Adrenal gland (tissue), 12 donors: ENCODE results near the gene SEMA5A. TPM values are rescaled to one million over a fixed set of nuclear protein-coding genes. Genes with fewer than 3 reads are reported as not detected.

Experiments used
- DNase-seq, 7 donors: peaks; one replicate each; pipeline ENCODE4 v3.0.0-alpha.2; 2019 to 2020
- H3K27ac ChIP-seq, 5 donors: fragments of 200-600 bp; sonication (generic) in 4 of 5; 1 replicate in 3 of 5; 2 replicates in 2 of 5; pipeline versions ENCODE4 v1.5.1 to v1.8.0; 2016 to 2020; ENCODE audit warnings: mild to moderate bottlenecking in 1 of 5
- H3K27me3 ChIP-seq: fragments of 200-600 bp; 2 replicates; pipeline ENCODE4 v1.8.0; 2021
- H3K36me3 ChIP-seq, 2 donors: fragments of 200-600 bp; replicated peaks in 1 of 2; 1 replicate in 1 of 2; 2 replicates in 1 of 2; pipeline versions ENCODE4 v1.5.1 to v1.8.0; 2018 to 2022
- H3K4me1 ChIP-seq, 2 donors: fragments of 200-600 bp; replicated peaks in 1 of 2; 1 replicate in 1 of 2; 2 replicates in 1 of 2; pipeline versions ENCODE4 v1.5.1 to v1.8.0; 2018 to 2021
- H3K4me3 ChIP-seq, 4 donors: fragments of 200-600 bp; sonication (generic) in 3 of 4; one replicate each; pipeline ENCODE4 v1.5.1; 2016 to 2018
- H3K9me3 ChIP-seq, 3 donors: fragments of 200-600 bp; sonication (generic) in 1 of 3; replicated peaks in 1 of 3; 1 replicate in 2 of 3; 2 replicates in 1 of 3; pipeline versions ENCODE4 v1.5.1 to v1.8.0; 2016 to 2021
- CTCF ChIP-seq, 6 experiments: fragments of 450-650 bp in 4 of 6; fragments of 200-600 bp in 2 of 6; sonication (generic) in 1 of 6; IDR thresholded peaks; 1 replicate in 5 of 6; 2 replicates in 1 of 6; pipeline versions ENCODE4 v1.5.1 to v1.8.0; 2016 to 2021; ENCODE audit warnings: antibody characterized with exemption in 6 of 6, mild to moderate bottlenecking in 2 of 6, moderate library complexity in 1 of 6
- POLR2A ChIP-seq, 2 donors: fragments of 450-650 bp; IDR thresholded peaks; one replicate each; pipeline ENCODE4 v1.6.1; 2017; ENCODE audit warnings: antibody characterized with exemption in 2 of 2, mild to moderate bottlenecking in 2 of 2, moderate library complexity in 1 of 2
- WGBS, 4 donors: extraction: QIAGEN DNeasy Blood & Tissue Kit in 2 of 4; methylation state at CpG; one replicate each; pipeline versions ENCODE4 v1.1.5 to v1.1.7; 2013 to 2017; 5-methylcytosine and 5-hydroxymethylcytosine counted together
- intact Hi-C, 2 donors: fragments of 100-400 bp; cut with DNase I; formaldehyde crosslinking; loops; one replicate each; pipeline versions ENCODE4 v1.14.1 to v1.15.0; 2022 to 2023
- polyA plus RNA-seq, 3 donors: library from polyadenylated mRNA; stranded (reverse); fragments of 200-250 nt in 2 of 3; fragments of 350-450 nt in 1 of 3; fragmentation: Illumina TruSeq in 1 of 3; extraction: RNeasy Lipid Tissue Mini Kit (QIAGEN cat#74804) in 1 of 3; gene quantifications; one replicate each; pipeline ENCODE4 v1.2.3, GENCODE V29; 2013 to 2014
- total RNA-seq, 9 donors: library from RNA; depleted of rRNA in 4 of 9; stranded (reverse); fragments of >200 nt in 4 of 9; fragments of 120-200 nt in 1 of 9; fragmentation: NEBNext Ultra II Directional in 1 of 9; extraction: Animal tissue kit (Norgen Biotek cat#: 25700) in 1 of 9; gene quantifications; one replicate each; pipeline versions ENCODE4 v1.1.0 to v1.2.4, GENCODE V29; 2013 to 2023
- donor health status: healthy with polysubstance abuse.
- donor health status: Bipolar disorder and iron deficiency.
- donor health status: DM: yes; HTN: yes; CAD: no.
- donor health status: DM: no; HTN: no; CAD: no.
- donor health status: DM: no; HTN: no; CAD: no.
- donor health status: DM: yes; HTN: yes; CAD: no.

The SEMA5A gene
- total and polyA plus RNA-seq, 12 donors, result 0.40 to 6.0 (median 2.6) TPM

GRCh38 chr5:9148242-9148641 lies 397.6 kb downstream of the SEMA5A start:
- TF ChIP-seq CTCF (IDR thresholded peaks at IDR 0.05), result no peak
- no peak for TF ChIP-seq POLR2A (IDR thresholded peaks at IDR 0.05)
- Histone ChIP-seq H3K4me3 (no peak overlapping the region), H3K27ac (no peak overlapping the region), H3K4me1 (no peaks in the 10 kb centered on the region), H3K27me3 (no peaks in the 10 kb centered on the region), H3K9me3 (no peaks in the 10 kb centered on the region), H3K36me3 (no peaks in the 10 kb centered on the region)
- DNase-seq, result no peak
- intact Hi-C loops, result no loop called here
- WGBS, 4 donors, result 72 to 90% (median 82%) methylated on average over 4 of the region's 4 CpGs

GRCh38 chr5:9140711-9141110 lies 405.2 kb downstream of the SEMA5A start:
- no peak overlapping the region for H3K27ac ChIP-seq
- H3K36me3 ChIP-seq, result no peaks in the 10 kb centered on the region
- WGBS, 4 donors, result 60 to 69% (median 64%) methylated on average over 5 of the region's 5 CpGs
- no peak for DNase-seq
- intact Hi-C loops, result no loop called here
- H3K9me3 ChIP-seq, result no peaks in the 10 kb centered on the region
- H3K4me3 ChIP-seq, result no peak overlapping the region
- H3K27me3 ChIP-seq, result no peaks in the 10 kb centered on the region
- no peaks in the 10 kb centered on the region for H3K4me1 ChIP-seq
- TF ChIP-seq POLR2A (IDR thresholded peaks at IDR 0.05) (no peak), CTCF (IDR thresholded peaks at IDR 0.05) (no peak)

GRCh38 chr5:9140202-9140601 lies 405.7 kb downstream of the SEMA5A start:
- no peaks in the 10 kb centered on the region for H3K27me3 ChIP-seq
- TF ChIP-seq CTCF (IDR thresholded peaks at IDR 0.05) (no peak), POLR2A (IDR thresholded peaks at IDR 0.05) (no peak)
- 73 to 85% (median 78%) methylated on average over 4 of the region's 4 CpGs for WGBS, 4 donors
- no peak overlapping the region for H3K27ac ChIP-seq
- H3K4me1 ChIP-seq, result no peaks in the 10 kb centered on the region
- H3K36me3 ChIP-seq, result no peaks in the 10 kb centered on the region
- H3K4me3 ChIP-seq, result no peak overlapping the region
- no peak for DNase-seq
- no peaks in the 10 kb centered on the region for H3K9me3 ChIP-seq
- intact Hi-C loops, result no loop called here

GRCh38 chr5:9139344-9139743 lies 406.5 kb downstream of the SEMA5A start:
- no peaks in the 10 kb centered on the region for H3K27me3 ChIP-seq
- intact Hi-C loops, result no loop called here
- TF ChIP-seq CTCF (IDR thresholded peaks at IDR 0.05) (no peak), POLR2A (IDR thresholded peaks at IDR 0.05) (no peak)
- no peaks in the 10 kb centered on the region for H3K4me1 ChIP-seq
- no peak for DNase-seq
- no peak overlapping the region for H3K27ac ChIP-seq
- H3K9me3 ChIP-seq, result no peaks in the 10 kb centered on the region
- H3K36me3 ChIP-seq, result no peaks in the 10 kb centered on the region
- H3K4me3 ChIP-seq, result no peak overlapping the region
